ENCODE data around the gene EPN2.

EPN2 gene

GRCh38 chr17:19294443-19294842, 57.3 kb downstream of the EPN2 start:
- DNase-seq (ENCODE audit: low spot score): no peak

GRCh38 chr17:19295473-19296135, 58.4 kb downstream of the EPN2 start:
- no peak for DNase-seq (ENCODE audit: low spot score)

- no peak for DNase-seq (ENCODE audit: low spot score)
These were observed 59.9 kb downstream of the EPN2 start for GRCh38 chr17:19296786-19297778.

- DNase-seq (ENCODE audit: low spot score): no peak
These were observed 61.5 kb downstream of the EPN2 start for GRCh38 chr17:19298569-19299213.

GRCh38 chr17:19299214-19299747, 62.1 kb downstream of the EPN2 start:
- DNase-seq (ENCODE audit: low spot score): no peak

GRCh38 chr17:19299866-19300265, 62.7 kb downstream of the EPN2 start:
- no peak for DNase-seq (ENCODE audit: low spot score)

GRCh38 chr17:19301274-19301951, 64.2 kb downstream of the EPN2 start:
- no peak for DNase-seq (ENCODE audit: low spot score)

- no peak for DNase-seq (ENCODE audit: low spot score)
These were observed 64.8 kb downstream of the EPN2 start for GRCh38 chr17:19301973-19302372.

- DNase-seq (ENCODE audit: low spot score): no peak
These were observed 65.7 kb downstream of the EPN2 start for GRCh38 chr17:19302791-19303331.

- no peak for DNase-seq (ENCODE audit: low spot score)
These were observed 66.2 kb downstream of the EPN2 start for GRCh38 chr17:19303367-19303776.

GRCh38 chr17:19304209-19304608, 67.0 kb downstream of the EPN2 start:
- DNase-seq (ENCODE audit: low spot score): no peak

GRCh38 chr17:19304751-19305150, 67.6 kb downstream of the EPN2 start:
- DNase-seq (ENCODE audit: low spot score): no peak

- no peak for DNase-seq (ENCODE audit: low spot score)
These were observed 68.1 kb downstream of the EPN2 start for GRCh38 chr17:19305256-19305655.

GRCh38 chr17:19305761-19306159, 68.6 kb downstream of the EPN2 start:
- DNase-seq (ENCODE audit: low spot score): no peak

- no peak for DNase-seq (ENCODE audit: low spot score)
These were observed 69.3 kb downstream of the EPN2 start for GRCh38 chr17:19306160-19307111.

- no peak for DNase-seq (ENCODE audit: low spot score)
These were observed 70.4 kb downstream of the EPN2 start for GRCh38 chr17:19307521-19307920.

- DNase-seq (ENCODE audit: low spot score): no peak
These were observed 71.2 kb downstream of the EPN2 start for GRCh38 chr17:19308398-19308797.

GRCh38 chr17:19309701-19310100, 72.5 kb downstream of the EPN2 start:
- DNase-seq (ENCODE audit: low spot score): no peak

GRCh38 chr17:19310151-19310550, 73.0 kb downstream of the EPN2 start:
- DNase-seq (ENCODE audit: low spot score): no peak

GRCh38 chr17:19311016-19311415, 73.8 kb downstream of the EPN2 start:
- DNase-seq (ENCODE audit: low spot score): no peak
